Upper lobe of left lung (tissue), 4 donors: Measurements from ENCODE around the gene ARPC2.

Experiments
- POLR2A ChIP-seq, 4 donors: fragments of 450-650 bp; IDR thresholded peaks; one replicate each; pipeline ENCODE4 v1.5.1; 2016 to 2017; ENCODE audit warnings: antibody characterized with exemption in 4 of 4, mild to moderate bottlenecking in 2 of 4
- TF ChIP-seq, protein P1 (sequence below), 6 experiments: fragments of 450-650 bp in 4 of 6; fragments of 200-600 bp in 2 of 6; sonication (generic) in 2 of 6; IDR thresholded peaks; one replicate each; pipeline ENCODE4 v1.5.1; 2016 to 2019; ENCODE audit warnings: antibody characterized with exemption in 6 of 6

DNA sequence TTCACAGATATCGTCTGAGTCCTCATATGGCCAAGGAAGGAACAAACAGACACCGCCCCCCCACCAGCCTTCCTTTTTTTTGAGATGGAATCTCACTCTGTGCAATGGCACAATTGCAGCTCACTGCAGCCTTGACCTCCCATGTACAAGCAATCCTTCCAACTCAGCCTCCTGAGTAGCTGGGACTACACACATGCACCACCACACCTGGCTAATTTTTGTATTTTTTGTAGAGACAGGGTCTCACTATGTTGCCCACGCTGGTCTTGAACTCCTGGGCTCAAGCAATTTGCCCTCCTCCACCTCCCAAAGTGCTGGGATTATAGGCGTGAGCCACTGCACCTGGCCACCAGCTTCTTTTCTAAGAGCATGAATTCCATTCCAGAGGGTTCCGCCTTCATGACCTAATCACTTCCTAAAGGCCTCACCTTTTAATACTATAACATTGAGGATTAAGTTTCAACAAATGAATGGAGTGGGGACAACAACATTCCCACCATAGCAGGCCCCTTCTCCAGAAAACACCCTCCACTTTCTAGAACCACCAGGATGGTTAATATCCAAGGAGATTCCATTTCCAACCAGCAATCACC, 77.5 kb downstream of the ARPC2 start:
- TF ChIP-seq, protein P1, sequence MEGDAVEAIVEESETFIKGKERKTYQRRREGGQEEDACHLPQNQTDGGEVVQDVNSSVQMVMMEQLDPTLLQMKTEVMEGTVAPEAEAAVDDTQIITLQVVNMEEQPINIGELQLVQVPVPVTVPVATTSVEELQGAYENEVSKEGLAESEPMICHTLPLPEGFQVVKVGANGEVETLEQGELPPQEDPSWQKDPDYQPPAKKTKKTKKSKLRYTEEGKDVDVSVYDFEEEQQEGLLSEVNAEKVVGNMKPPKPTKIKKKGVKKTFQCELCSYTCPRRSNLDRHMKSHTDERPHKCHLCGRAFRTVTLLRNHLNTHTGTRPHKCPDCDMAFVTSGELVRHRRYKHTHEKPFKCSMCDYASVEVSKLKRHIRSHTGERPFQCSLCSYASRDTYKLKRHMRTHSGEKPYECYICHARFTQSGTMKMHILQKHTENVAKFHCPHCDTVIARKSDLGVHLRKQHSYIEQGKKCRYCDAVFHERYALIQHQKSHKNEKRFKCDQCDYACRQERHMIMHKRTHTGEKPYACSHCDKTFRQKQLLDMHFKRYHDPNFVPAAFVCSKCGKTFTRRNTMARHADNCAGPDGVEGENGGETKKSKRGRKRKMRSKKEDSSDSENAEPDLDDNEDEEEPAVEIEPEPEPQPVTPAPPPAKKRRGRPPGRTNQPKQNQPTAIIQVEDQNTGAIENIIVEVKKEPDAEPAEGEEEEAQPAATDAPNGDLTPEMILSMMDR (IDR thresholded peaks at IDR 0.05): no peak
- no peak for TF ChIP-seq POLR2A (IDR thresholded peaks at IDR 0.05)
